ENCODE measurements around the gene NDUFA12.
"Not testable (repeated sequence)": the region's sequence is repeated elsewhere in the genome, so short reads cannot be mapped to it uniquely, and the experiment has no call there.

The NDUFA12 gene

GRCh38 chr12:94998326-94998725, 5.2 kb downstream of the NDUFA12 start:
- TF ChIP-seq CTCF (IDR thresholded peaks at IDR 0.05; ENCODE audit: control extremely low read depth, extremely low read depth, low read depth, missing control alignments): no peak
- CTCF ChIA-PET: no interaction called here
- POLR2A ChIA-PET: no interaction called here
- no peak for DNase-seq (ENCODE audit: extremely low spot score)

- CTCF ChIA-PET: no interaction called here
- DNase-seq (ENCODE audit: extremely low spot score): no peak
- TF ChIP-seq CTCF (IDR thresholded peaks at IDR 0.05; ENCODE audit: control extremely low read depth, extremely low read depth, low read depth, missing control alignments): no peak
- POLR2A ChIA-PET: no interaction called here
Measured at GRCh38 chr12:94997726-94998125, 5.8 kb downstream of the NDUFA12 start.

- CTCF ChIA-PET: no interaction called here
- POLR2A ChIA-PET: no interaction called here
- no peak for TF ChIP-seq CTCF (IDR thresholded peaks at IDR 0.05; ENCODE audit: control extremely low read depth, extremely low read depth, low read depth, missing control alignments)
- no peak for DNase-seq (ENCODE audit: extremely low spot score)
Measured at GRCh38 chr12:94997061-94997460, 6.4 kb downstream of the NDUFA12 start.

GRCh38 chr12:94994312-94994711, 9.2 kb downstream of the NDUFA12 start:
- DNase-seq (ENCODE audit: extremely low spot score): no peak
- ChIA-PET CTCF (interaction anchor here (0.8 to 1.7 kb wide), 2 partner anchors 9 to 119 kb away, joined by 3 to 5 read pairs; partner anchors contain the start of gene NDUFA12), POLR2A (no interaction called here)
- no peak for TF ChIP-seq CTCF (IDR thresholded peaks at IDR 0.05; ENCODE audit: control extremely low read depth, extremely low read depth, low read depth, missing control alignments)

GRCh38 chr12:94993855-94994254, 9.6 kb downstream of the NDUFA12 start:
- CTCF ChIA-PET: interaction anchor here (0.8 to 1.7 kb wide), 2 partner anchors 10 to 118 kb away, joined by 3 to 5 read pairs; partner anchors contain the start of gene NDUFA12
- POLR2A ChIA-PET; DNase-seq (ENCODE audit: extremely low spot score): not testable (repeated sequence)

- TF ChIP-seq CTCF (IDR thresholded peaks at IDR 0.05; ENCODE audit: control extremely low read depth, extremely low read depth, low read depth, missing control alignments): no peak
- ChIA-PET POLR2A (interaction anchor here (0.7 to 1.6 kb wide), 2 partner anchors 13 to 1009 kb away, joined by 3 to 6 read pairs; partner anchors contain the start of gene NDUFA12), CTCF (interaction anchor here (0.9 to 2.7 kb wide), 9 partner anchors 8 to 232 kb away, joined by 3 to 10 read pairs (median 4); partner anchors contain the start of genes NDUFA12 and NR2C1)
- no peak for DNase-seq (ENCODE audit: extremely low spot score)
Measured at GRCh38 chr12:94990222-94990621, 13.3 kb downstream of the NDUFA12 start.

- ChIA-PET CTCF (interaction anchor here (1.0 to 2.7 kb wide), 2 partner anchors 15 kb away, joined by 3 to 10 read pairs; partner anchors contain the start of gene NDUFA12), POLR2A (no interaction called here)
- no peak for DNase-seq (ENCODE audit: extremely low spot score)
- no peak for TF ChIP-seq CTCF (IDR thresholded peaks at IDR 0.05; ENCODE audit: control extremely low read depth, extremely low read depth, low read depth, missing control alignments)
Measured at GRCh38 chr12:94988471-94988870, 15.0 kb downstream of the NDUFA12 start.

Data from GM10248 (cell line).